Thyroid gland (tissue), 4 donors: Measurements from ENCODE around the gene EEF1AKMT3.

Experiments
- POLR2A ChIP-seq, 2 donors: fragments of 450-650 bp; IDR thresholded peaks; one replicate each; pipeline ENCODE4 v1.6.1; 2017; ENCODE audit warnings: antibody characterized with exemption in 2 of 2, mild to moderate bottlenecking in 2 of 2, moderate library complexity in 1 of 2
- TF ChIP-seq, protein P1 (sequence below), 6 experiments: fragments of 200-600 bp in 3 of 6; fragments of 450-650 bp in 3 of 6; sonication (generic) in 3 of 6; IDR thresholded peaks; one replicate each; pipeline ENCODE4 v1.5.1; 2016 to 2019; ENCODE audit warnings: antibody characterized with exemption in 6 of 6, mild to moderate bottlenecking in 2 of 6, inconsistent platforms in 1 of 6, moderate library complexity in 1 of 6

DNA sequence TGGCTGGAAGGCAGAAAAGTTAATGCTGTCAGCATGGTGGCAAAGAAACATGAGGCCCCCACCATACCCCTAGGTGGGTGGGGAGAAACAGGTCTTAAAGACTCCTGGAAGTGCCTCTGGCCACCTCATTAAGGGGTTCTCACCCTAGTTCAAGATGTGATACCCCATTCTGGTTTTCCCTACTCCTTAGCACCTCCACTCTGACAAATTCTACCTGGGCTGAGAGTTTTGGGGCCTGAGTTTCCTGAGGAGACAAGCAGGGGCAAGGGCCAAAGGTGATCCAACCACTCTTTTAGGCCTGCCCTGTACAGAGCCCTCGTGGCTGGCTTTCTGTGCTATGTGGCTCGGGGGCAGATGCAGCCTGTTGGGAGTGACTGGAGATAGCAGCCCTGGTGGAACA lies 54.0 kb downstream of the EEF1AKMT3 start:
- TF ChIP-seq, protein P1, sequence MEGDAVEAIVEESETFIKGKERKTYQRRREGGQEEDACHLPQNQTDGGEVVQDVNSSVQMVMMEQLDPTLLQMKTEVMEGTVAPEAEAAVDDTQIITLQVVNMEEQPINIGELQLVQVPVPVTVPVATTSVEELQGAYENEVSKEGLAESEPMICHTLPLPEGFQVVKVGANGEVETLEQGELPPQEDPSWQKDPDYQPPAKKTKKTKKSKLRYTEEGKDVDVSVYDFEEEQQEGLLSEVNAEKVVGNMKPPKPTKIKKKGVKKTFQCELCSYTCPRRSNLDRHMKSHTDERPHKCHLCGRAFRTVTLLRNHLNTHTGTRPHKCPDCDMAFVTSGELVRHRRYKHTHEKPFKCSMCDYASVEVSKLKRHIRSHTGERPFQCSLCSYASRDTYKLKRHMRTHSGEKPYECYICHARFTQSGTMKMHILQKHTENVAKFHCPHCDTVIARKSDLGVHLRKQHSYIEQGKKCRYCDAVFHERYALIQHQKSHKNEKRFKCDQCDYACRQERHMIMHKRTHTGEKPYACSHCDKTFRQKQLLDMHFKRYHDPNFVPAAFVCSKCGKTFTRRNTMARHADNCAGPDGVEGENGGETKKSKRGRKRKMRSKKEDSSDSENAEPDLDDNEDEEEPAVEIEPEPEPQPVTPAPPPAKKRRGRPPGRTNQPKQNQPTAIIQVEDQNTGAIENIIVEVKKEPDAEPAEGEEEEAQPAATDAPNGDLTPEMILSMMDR (IDR thresholded peaks at IDR 0.05) = no peak
- no peak for TF ChIP-seq POLR2A (IDR thresholded peaks at IDR 0.05)
